Measurements from ENCODE around the gene CFAP91.

CFAP91 gene

GRCh38 chr3:119662604-119663373 lies 40.0 kb upstream of the CFAP91 start:
- TF ChIP-seq, protein P1, sequence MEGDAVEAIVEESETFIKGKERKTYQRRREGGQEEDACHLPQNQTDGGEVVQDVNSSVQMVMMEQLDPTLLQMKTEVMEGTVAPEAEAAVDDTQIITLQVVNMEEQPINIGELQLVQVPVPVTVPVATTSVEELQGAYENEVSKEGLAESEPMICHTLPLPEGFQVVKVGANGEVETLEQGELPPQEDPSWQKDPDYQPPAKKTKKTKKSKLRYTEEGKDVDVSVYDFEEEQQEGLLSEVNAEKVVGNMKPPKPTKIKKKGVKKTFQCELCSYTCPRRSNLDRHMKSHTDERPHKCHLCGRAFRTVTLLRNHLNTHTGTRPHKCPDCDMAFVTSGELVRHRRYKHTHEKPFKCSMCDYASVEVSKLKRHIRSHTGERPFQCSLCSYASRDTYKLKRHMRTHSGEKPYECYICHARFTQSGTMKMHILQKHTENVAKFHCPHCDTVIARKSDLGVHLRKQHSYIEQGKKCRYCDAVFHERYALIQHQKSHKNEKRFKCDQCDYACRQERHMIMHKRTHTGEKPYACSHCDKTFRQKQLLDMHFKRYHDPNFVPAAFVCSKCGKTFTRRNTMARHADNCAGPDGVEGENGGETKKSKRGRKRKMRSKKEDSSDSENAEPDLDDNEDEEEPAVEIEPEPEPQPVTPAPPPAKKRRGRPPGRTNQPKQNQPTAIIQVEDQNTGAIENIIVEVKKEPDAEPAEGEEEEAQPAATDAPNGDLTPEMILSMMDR (IDR thresholded peaks at IDR 0.05) = no peak

GRCh38 chr3:119663885-119664284 lies 38.9 kb upstream of the CFAP91 start:
- TF ChIP-seq, protein P1 (IDR thresholded peaks at IDR 0.05) = no peak

DNA sequence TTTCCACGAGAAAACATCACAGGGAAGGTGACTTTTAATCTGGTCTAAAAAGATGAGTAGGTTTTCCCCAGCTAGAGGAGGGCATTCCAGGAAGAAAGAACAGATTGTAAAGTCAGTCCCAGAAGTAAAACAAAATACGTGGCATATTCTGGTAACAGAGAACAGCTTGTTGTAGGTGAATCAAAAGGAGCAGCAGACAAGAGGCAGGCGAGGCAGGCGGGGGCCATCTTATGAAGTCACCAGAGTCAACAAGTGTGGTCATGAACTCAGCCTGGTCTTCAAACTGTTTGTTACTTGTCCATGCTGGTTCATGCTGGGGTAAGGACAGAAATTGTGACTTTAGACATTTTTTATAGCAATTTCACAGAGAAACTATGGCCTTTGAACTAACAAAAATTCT lies 38.5 kb upstream of the CFAP91 start:
- TF ChIP-seq, protein P1 (IDR thresholded peaks at IDR 0.05) = no peak

GRCh38 chr3:119664850-119665379 lies 37.9 kb upstream of the CFAP91 start:
- TF ChIP-seq, protein P1 (IDR thresholded peaks at IDR 0.05) = no peak

GRCh38 chr3:119665954-119666559 lies 36.8 kb upstream of the CFAP91 start:
- TF ChIP-seq, protein P1 (IDR thresholded peaks at IDR 0.05) = no peak

GRCh38 chr3:119669906-119670570 lies 32.8 kb upstream of the CFAP91 start:
- TF ChIP-seq, protein P1 (IDR thresholded peaks at IDR 0.05) = no peak

GRCh38 chr3:119672776-119673175 lies 30.0 kb upstream of the CFAP91 start:
- TF ChIP-seq, protein P1 (IDR thresholded peaks at IDR 0.05) = no peak

Data from LNCAP (cell line).